Dendritic cell treated with granulocyte-macrophage colony-stimulating factor and Interleukin-4, amounts not matched to agents 40 ng/mL and 50 ng/mL, for 4 days (primary cell): ENCODE measurements around the gene DIP2A.

Experiments used
- H3K27ac Mint-ChIP-seq: one replicate; pipeline ENCODE4 v1.8.0; 2022; ENCODE audit warnings: mild to moderate bottlenecking, mixed read lengths
- H3K27me3 Mint-ChIP-seq: one replicate; pipeline ENCODE4 v1.8.0; 2022; ENCODE audit warnings: mild to moderate bottlenecking, mixed read lengths
- H3K36me3 Mint-ChIP-seq: one replicate; pipeline ENCODE4 v1.8.0; 2022; ENCODE audit warnings: low read depth, mixed read lengths
- H3K4me1 Mint-ChIP-seq: one replicate; pipeline ENCODE4 v1.8.0; 2022; ENCODE audit warnings: low read depth, mixed read lengths
- H3K4me3 Mint-ChIP-seq: one replicate; pipeline ENCODE4 v1.8.0; 2022; ENCODE audit warnings: mild to moderate bottlenecking, moderate library complexity, mixed read lengths
- H3K9me3 Mint-ChIP-seq: one replicate; pipeline ENCODE4 v1.8.0; 2022; ENCODE audit warnings: mixed read lengths
- intact Hi-C: fragments of 100-400 bp; cut with micrococcal nuclease; formaldehyde crosslinking; loops from one replicate; pipeline ENCODE4 v1.15.0; 2022

DIP2A gene

GRCh38 chr21:46557919-46558392, 99.3 kb downstream of the DIP2A start:
- intact Hi-C loops = no loop called here
- H3K9me3 Mint-ChIP-seq = no peaks in the 10 kb centered on the region
- H3K4me1 Mint-ChIP-seq = peaks cover under 1% of the 10 kb centered on the region
- H3K36me3 Mint-ChIP-seq = peaks cover 100% of the 10 kb centered on the region
- H3K27ac Mint-ChIP-seq = no peak overlapping the region
- H3K4me3 Mint-ChIP-seq = no peak overlapping the region
- no peaks in the 10 kb centered on the region for H3K27me3 Mint-ChIP-seq

GRCh38 chr21:46559291-46559983, 100.7 kb downstream of the DIP2A start:
- Mint-ChIP-seq H3K4me1 (no peaks in the 10 kb centered on the region), H3K27ac (peak overlapping the region; percentile 33), H3K9me3 (no peaks in the 10 kb centered on the region), H3K27me3 (no peaks in the 10 kb centered on the region), H3K36me3 (peaks cover 100% of the 10 kb centered on the region), H3K4me3 (no peak overlapping the region)
- intact Hi-C loops = no loop called here

- no peak overlapping the region for H3K4me3 Mint-ChIP-seq
Observed at GRCh38 chr21:46560568-46561444, 102.1 kb downstream of the DIP2A start.

GRCh38 chr21:46561445-46562090, 102.9 kb downstream of the DIP2A start:
- Mint-ChIP-seq H3K9me3 (no peaks in the 10 kb centered on the region), H3K4me3 (no peak overlapping the region), H3K4me1 (no peaks in the 10 kb centered on the region), H3K27ac (no peak overlapping the region), H3K36me3 (peaks cover 100% of the 10 kb centered on the region), H3K27me3 (no peaks in the 10 kb centered on the region)
- intact Hi-C loops = no loop called here

More at GRCh38 chr21:46560568-46561444, 102.1 kb downstream of the DIP2A start:
- peaks cover 100% of the 10 kb centered on the region for H3K36me3 Mint-ChIP-seq
- H3K9me3 Mint-ChIP-seq = no peaks in the 10 kb centered on the region
- no peaks in the 10 kb centered on the region for H3K4me1 Mint-ChIP-seq
- H3K27me3 Mint-ChIP-seq = no peaks in the 10 kb centered on the region
- intact Hi-C loops = no loop called here
- no peak overlapping the region for H3K27ac Mint-ChIP-seq

- Mint-ChIP-seq H3K4me3 (no peak overlapping the region), H3K27ac (no peak overlapping the region), H3K27me3 (no peaks in the 10 kb centered on the region), H3K36me3 (peaks cover 100% of the 10 kb centered on the region), H3K9me3 (no peaks in the 10 kb centered on the region), H3K4me1 (peaks cover 5% of the 10 kb centered on the region)
- intact Hi-C loops = no loop called here
Observed at GRCh38 chr21:46562472-46562871, 103.8 kb downstream of the DIP2A start.

- H3K4me3 Mint-ChIP-seq = no peak overlapping the region
- no peaks in the 10 kb centered on the region for H3K27me3 Mint-ChIP-seq
- H3K27ac Mint-ChIP-seq = no peak overlapping the region
- peaks cover 11% of the 10 kb centered on the region for H3K4me1 Mint-ChIP-seq
- H3K36me3 Mint-ChIP-seq = peaks cover 100% of the 10 kb centered on the region
- intact Hi-C loops = no loop called here
- no peaks in the 10 kb centered on the region for H3K9me3 Mint-ChIP-seq
Observed at GRCh38 chr21:46562964-46563607, 104.4 kb downstream of the DIP2A start.

GRCh38 chr21:46564391-46564790, 105.7 kb downstream of the DIP2A start:
- Mint-ChIP-seq H3K27me3 (no peaks in the 10 kb centered on the region), H3K36me3 (peaks cover 100% of the 10 kb centered on the region), H3K27ac (no peak overlapping the region), H3K9me3 (no peaks in the 10 kb centered on the region), H3K4me1 (peaks cover 11% of the 10 kb centered on the region), H3K4me3 (no peak overlapping the region)
- intact Hi-C loops = no loop called here

GRCh38 chr21:46567348-46567747, 108.7 kb downstream of the DIP2A start:
- peaks cover 18% of the 10 kb centered on the region for H3K4me1 Mint-ChIP-seq
- H3K9me3 Mint-ChIP-seq = no peaks in the 10 kb centered on the region
- H3K27me3 Mint-ChIP-seq = no peaks in the 10 kb centered on the region
- no peak overlapping the region for H3K4me3 Mint-ChIP-seq
- intact Hi-C loops = no loop called here
- no peak overlapping the region for H3K27ac Mint-ChIP-seq
- H3K36me3 Mint-ChIP-seq = peaks cover 96% of the 10 kb centered on the region

GRCh38 chr21:46568562-46568961, 109.9 kb downstream of the DIP2A start:
- Mint-ChIP-seq H3K4me1 (peaks cover 24% of the 10 kb centered on the region), H3K36me3 (peaks cover 95% of the 10 kb centered on the region), H3K27ac (no peak overlapping the region)

GRCh38 chr21:46569081-46569480, 110.4 kb downstream of the DIP2A start:
- no peak overlapping the region for H3K4me3 Mint-ChIP-seq
- H3K4me1 Mint-ChIP-seq = peaks cover 29% of the 10 kb centered on the region
- H3K9me3 Mint-ChIP-seq = peaks cover 8% of the 10 kb centered on the region
- no peak overlapping the region for H3K27ac Mint-ChIP-seq
- intact Hi-C loops = no loop called here
- peaks cover 90% of the 10 kb centered on the region for H3K36me3 Mint-ChIP-seq
- H3K27me3 Mint-ChIP-seq = no peaks in the 10 kb centered on the region

More at GRCh38 chr21:46568562-46568961, 109.9 kb downstream of the DIP2A start:
- no peaks in the 10 kb centered on the region for H3K27me3 Mint-ChIP-seq
- H3K9me3 Mint-ChIP-seq = peaks cover 8% of the 10 kb centered on the region
- no peak overlapping the region for H3K4me3 Mint-ChIP-seq
- intact Hi-C loops = no loop called here

- no peak overlapping the region for H3K4me3 Mint-ChIP-seq
- H3K9me3 Mint-ChIP-seq = peaks cover 8% of the 10 kb centered on the region
- no peak overlapping the region for H3K27ac Mint-ChIP-seq
- intact Hi-C loops = no loop called here
- H3K4me1 Mint-ChIP-seq = peaks cover 33% of the 10 kb centered on the region
- peaks cover 80% of the 10 kb centered on the region for H3K36me3 Mint-ChIP-seq
- H3K27me3 Mint-ChIP-seq = no peaks in the 10 kb centered on the region
Observed at GRCh38 chr21:46570119-46570518, 111.4 kb downstream of the DIP2A start.

- no peak overlapping the region for H3K4me3 Mint-ChIP-seq
- H3K27ac Mint-ChIP-seq = no peak overlapping the region
- intact Hi-C loops = no loop called here
- H3K9me3 Mint-ChIP-seq = peaks cover 8% of the 10 kb centered on the region
- peaks cover 33% of the 10 kb centered on the region for H3K4me1 Mint-ChIP-seq
- H3K36me3 Mint-ChIP-seq = peaks cover 75% of the 10 kb centered on the region
- no peaks in the 10 kb centered on the region for H3K27me3 Mint-ChIP-seq
Observed at GRCh38 chr21:46570631-46571030, 111.9 kb downstream of the DIP2A start.

GRCh38 chr21:46572850-46573249, 114.2 kb downstream of the DIP2A start:
- peaks cover 25% of the 10 kb centered on the region for H3K4me1 Mint-ChIP-seq
- H3K27me3 Mint-ChIP-seq = no peaks in the 10 kb centered on the region
- intact Hi-C loops = no loop called here
- H3K9me3 Mint-ChIP-seq = peaks cover 19% of the 10 kb centered on the region
- no peak overlapping the region for H3K4me3 Mint-ChIP-seq
- H3K36me3 Mint-ChIP-seq = peaks cover 52% of the 10 kb centered on the region
- H3K27ac Mint-ChIP-seq = no peak overlapping the region
